Measurements from ENCODE around the gene PSMB3. TPM values are rescaled to one million over a fixed set of nuclear protein-coding genes. Genes with fewer than 3 reads are reported as not detected.

PSMB3 gene
- polyA plus RNA-seq, 1 of the 3 experiments (the other 2 are of a cell fraction) = 533 TPM

DNA sequence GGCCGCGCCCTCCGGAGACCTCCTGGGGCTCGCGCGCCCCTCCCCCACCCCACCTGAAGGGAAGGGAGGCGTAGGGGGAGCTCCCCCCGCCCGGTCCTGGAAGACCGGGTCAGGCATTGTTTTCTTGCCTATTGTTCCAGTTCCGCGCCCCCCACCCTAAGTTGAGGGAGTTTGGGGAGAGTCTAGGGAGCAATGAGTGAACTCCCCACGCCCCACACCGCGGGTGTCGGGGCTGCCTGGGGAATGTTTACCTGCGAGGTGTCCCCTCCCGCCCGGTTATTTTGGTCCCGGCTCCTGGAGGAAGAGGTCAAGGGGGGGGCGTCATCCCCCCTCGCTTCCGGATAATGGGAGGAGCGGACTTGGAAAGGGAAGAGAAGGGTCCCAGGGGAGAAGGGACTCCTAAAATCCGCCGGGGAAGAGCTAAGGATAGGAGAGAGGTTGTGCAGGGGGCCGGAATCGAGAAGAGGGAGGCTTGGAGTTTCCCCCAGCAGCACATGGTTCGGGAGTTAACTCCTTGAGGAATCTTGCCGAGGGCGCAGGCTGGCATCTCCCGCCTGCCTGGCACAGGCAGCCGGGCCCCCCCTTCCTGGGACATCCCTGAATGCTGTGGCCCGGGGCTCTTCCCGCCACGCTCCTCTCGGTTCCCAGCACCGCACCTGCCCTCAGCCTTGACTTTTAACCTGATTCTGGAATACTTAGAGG is 46.6 kb upstream of the PSMB3 start:
- peak; percentile 81 for DNase-seq
- H3K4me1 ChIP-seq (ENCODE audit: control insufficient read depth in 1 of 2, insufficient read depth in 2 of 2, low read depth in 1 of 2, low read length in 1 of 2) = peaks cover 10 to 46% of the 10 kb centered on the region in 2 experiments; a peak in 2 of 4 replicates
- no peaks in the 10 kb centered on the region for H3K9me3 ChIP-seq
- peak overlapping the region; percentile 89 for H3K4me2 ChIP-seq
- WGBS (ENCODE audit: low lambda C conversion rate) = 1% methylated on average over 24 of the region's 38 CpGs
- H3K79me2 ChIP-seq (ENCODE audit: insufficient read depth) = peaks cover 47% of the 10 kb centered on the region; the same call in 1 of the 2 replicates
- H3K9me2 ChIP-seq = no peaks in the 10 kb centered on the region
- H3K36me3 ChIP-seq (replicated peaks in 1 of 2; ENCODE audit: control insufficient read depth in 1 of 2, insufficient read depth in 2 of 2, low read length in 1 of 2) = peaks cover 9 to 26% of the 10 kb centered on the region in 2 experiments
- ChIA-PET POLR2A (interaction anchor here (1.4 to 3.7 kb wide), 5 partner anchors 10 to 29 kb away, joined by 3 to 14 read pairs (median 5); no protein-coding TSS in a partner anchor), CTCF (interaction anchor here (0.6 to 3.8 kb wide), 6 partner anchors 25 to 348 kb away, joined by 3 to 25 read pairs (median 4); partner anchors contain the start of gene EPOP)
- peaks cover 9% of the 10 kb centered on the region; the same call in 1 of the 2 replicates for H4K20me1 ChIP-seq (ENCODE audit: insufficient read depth)
- peak overlapping the region in 1 of 2 experiments; percentile 96; a peak in 2 of 4 replicates for H3K27ac ChIP-seq (ENCODE audit: low read depth in 2 of 2, low read length in 1 of 2)
- H3K4me3 ChIP-seq (ENCODE audit: low read depth in 2 of 2, low read length in 1 of 2) = peak overlapping the region; percentile 88 to 98
- peak overlapping the region; percentile 75; the same call in 1 of the 2 replicates for H3K9ac ChIP-seq
- no peaks in the 10 kb centered on the region for H3K27me3 ChIP-seq (ENCODE audit: insufficient read depth)
- peaks cover 29% of the 10 kb centered on the region for H3F3A ChIP-seq (replicated peaks; ENCODE audit: insufficient read depth)
- H2AFZ ChIP-seq (ENCODE audit: low read depth) = peak overlapping the region; percentile 66; the same call in 1 of the 2 replicates
- no peak for TF ChIP-seq TCF12 (IDR thresholded peaks at IDR 0.05)
- TF ChIP-seq SIN3A (IDR thresholded peaks at IDR 0.05; ENCODE audit: borderline replicate concordance, low read depth, low read length) = 0 out of 2 replicates have a peak, but pooled peaks have one; percentile 17
- no peak for TF ChIP-seq RCOR1 (IDR thresholded peaks at IDR 0.05; ENCODE audit: low read length)
- TF ChIP-seq RAD21 (IDR thresholded peaks at IDR 0.05; ENCODE audit: low read length) = no peak
- no peak for TF ChIP-seq POLR2AphosphoS5 (IDR thresholded peaks at IDR 0.05; ENCODE audit: low read depth, low read length)
- TF ChIP-seq TEAD4 (IDR thresholded peaks at IDR 0.05; ENCODE audit: borderline replicate concordance, insufficient read depth) = no peak
- TF ChIP-seq, protein P1, sequence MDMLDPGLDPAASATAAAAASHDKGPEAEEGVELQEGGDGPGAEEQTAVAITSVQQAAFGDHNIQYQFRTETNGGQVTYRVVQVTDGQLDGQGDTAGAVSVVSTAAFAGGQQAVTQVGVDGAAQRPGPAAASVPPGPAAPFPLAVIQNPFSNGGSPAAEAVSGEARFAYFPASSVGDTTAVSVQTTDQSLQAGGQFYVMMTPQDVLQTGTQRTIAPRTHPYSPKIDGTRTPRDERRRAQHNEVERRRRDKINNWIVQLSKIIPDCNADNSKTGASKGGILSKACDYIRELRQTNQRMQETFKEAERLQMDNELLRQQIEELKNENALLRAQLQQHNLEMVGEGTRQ (IDR thresholded peaks at IDR 0.05; ENCODE audit: borderline replicate concordance, low read depth, low read length) = no peak
- peak; percentile 82 for TF ChIP-seq MXI1 (IDR thresholded peaks at IDR 0.05; ENCODE audit: low read depth, low read length)
- TF ChIP-seq YY1 (IDR thresholded peaks at IDR 0.05; ENCODE audit: low read depth) = 0 out of 2 replicates have a peak, but pooled peaks have one; percentile 9
- no peak for TF ChIP-seq EZH2phosphoT487 (IDR thresholded peaks at IDR 0.05; ENCODE audit: borderline replicate concordance, low read depth)
- no peak for TF ChIP-seq ELF1 (IDR thresholded peaks at IDR 0.05)
- TF ChIP-seq NFIC (IDR thresholded peaks at IDR 0.05; ENCODE audit: borderline replicate concordance) = no peak
- TF ChIP-seq, protein P2, sequence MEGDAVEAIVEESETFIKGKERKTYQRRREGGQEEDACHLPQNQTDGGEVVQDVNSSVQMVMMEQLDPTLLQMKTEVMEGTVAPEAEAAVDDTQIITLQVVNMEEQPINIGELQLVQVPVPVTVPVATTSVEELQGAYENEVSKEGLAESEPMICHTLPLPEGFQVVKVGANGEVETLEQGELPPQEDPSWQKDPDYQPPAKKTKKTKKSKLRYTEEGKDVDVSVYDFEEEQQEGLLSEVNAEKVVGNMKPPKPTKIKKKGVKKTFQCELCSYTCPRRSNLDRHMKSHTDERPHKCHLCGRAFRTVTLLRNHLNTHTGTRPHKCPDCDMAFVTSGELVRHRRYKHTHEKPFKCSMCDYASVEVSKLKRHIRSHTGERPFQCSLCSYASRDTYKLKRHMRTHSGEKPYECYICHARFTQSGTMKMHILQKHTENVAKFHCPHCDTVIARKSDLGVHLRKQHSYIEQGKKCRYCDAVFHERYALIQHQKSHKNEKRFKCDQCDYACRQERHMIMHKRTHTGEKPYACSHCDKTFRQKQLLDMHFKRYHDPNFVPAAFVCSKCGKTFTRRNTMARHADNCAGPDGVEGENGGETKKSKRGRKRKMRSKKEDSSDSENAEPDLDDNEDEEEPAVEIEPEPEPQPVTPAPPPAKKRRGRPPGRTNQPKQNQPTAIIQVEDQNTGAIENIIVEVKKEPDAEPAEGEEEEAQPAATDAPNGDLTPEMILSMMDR (IDR thresholded peaks at IDR 0.05) = no peak
- 0 out of 2 replicates have a peak, but pooled peaks have one; percentile 17 for TF ChIP-seq TAF1 (IDR thresholded peaks at IDR 0.05; ENCODE audit: borderline replicate concordance, low read depth, low read length)
- TF ChIP-seq JUND (IDR thresholded peaks at IDR 0.05) = no peak
- no peak for TF ChIP-seq FOXM1 (IDR thresholded peaks at IDR 0.05; ENCODE audit: low read depth)
- no peak for TF ChIP-seq GATA2 (CRISPR knock-in tag; IDR thresholded peaks at IDR 0.05)
- no peak for TF ChIP-seq IRF3 (IDR thresholded peaks at IDR 0.05; ENCODE audit: low read depth, low read length)
- TF ChIP-seq RFX5 (IDR thresholded peaks at IDR 0.05; ENCODE audit: low read length) = no peak
- TF ChIP-seq PBX3 (IDR thresholded peaks at IDR 0.05) = no peak
- TF ChIP-seq, protein P3, sequence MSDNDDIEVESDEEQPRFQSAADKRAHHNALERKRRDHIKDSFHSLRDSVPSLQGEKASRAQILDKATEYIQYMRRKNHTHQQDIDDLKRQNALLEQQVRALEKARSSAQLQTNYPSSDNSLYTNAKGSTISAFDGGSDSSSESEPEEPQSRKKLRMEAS (IDR thresholded peaks at IDR 0.05; ENCODE audit: low read depth) = peak; percentile 66
- TF ChIP-seq MEF2A (IDR thresholded peaks at IDR 0.05; ENCODE audit: borderline replicate concordance, low read depth) = no peak
- no peak for TF ChIP-seq REST (IDR thresholded peaks at IDR 0.05; ENCODE audit: low read depth, low read length)

Data from SK-N-SH (cell line).